ENCODE measurements around the gene AUTS2. TPM values are rescaled to one million over a fixed set of nuclear protein-coding genes. Genes with fewer than 3 reads are reported as not detected.

Gene AUTS2
- polyA plus RNA-seq, 1 donor from 2014 or later = 97.3 TPM

DNA sequence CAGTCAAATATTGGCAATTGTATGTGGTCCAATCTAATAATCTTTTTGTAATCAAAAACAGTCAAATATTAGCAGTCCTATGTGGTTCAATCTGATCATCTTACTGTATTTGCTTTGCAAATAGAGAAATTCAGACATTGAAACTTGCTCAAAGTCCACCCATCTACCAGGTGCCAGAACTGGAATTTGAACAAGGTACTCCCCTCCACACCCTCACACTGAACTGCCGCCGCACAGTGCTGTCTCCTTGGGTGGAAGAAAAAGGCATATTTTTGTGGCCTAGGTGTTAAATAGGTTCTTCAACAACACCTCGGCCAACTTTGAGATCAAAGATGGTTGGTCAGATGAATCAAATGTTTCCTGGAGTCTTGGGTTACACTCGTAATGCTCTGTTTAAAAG lies 989.5 kb downstream of the AUTS2 start:
- Histone ChIP-seq H2AFZ (ENCODE audit: low read depth, low read length) (no peak overlapping the region), H3F3A (ENCODE audit: insufficient read depth, low read length, poor library complexity, severe bottlenecking) (peaks cover 12% of the 10 kb centered on the region), H3K9ac (ENCODE audit: low read length) (peak overlapping the region; percentile 55), H3K79me2 (replicated peaks; ENCODE audit: insufficient read depth, low read length) (peaks cover 13% of the 10 kb centered on the region), H3K4me2 (ENCODE audit: low read length) (peak overlapping the region; percentile 5), H3K36me3 (ENCODE audit: insufficient read depth, low read length) (no peaks in the 10 kb centered on the region), H3K9me3 (ENCODE audit: low read length) (no peaks in the 10 kb centered on the region), H3K9me2 (ENCODE audit: insufficient read depth, low read length) (no peaks in the 10 kb centered on the region), H3K27ac (ENCODE audit: low read length) (peak overlapping the region; percentile 78), H3K27me3 (ENCODE audit: insufficient read depth, low read depth, low read length) (no peaks in the 10 kb centered on the region), H4K20me1 (ENCODE audit: insufficient read depth) (no peaks in the 10 kb centered on the region), H3K4me3 (ENCODE audit: low read length) (peak overlapping the region; percentile 31)
- no peak for TF ChIP-seq RAD21 (conservative IDR thresholded peaks at IDR 0.05)
- TF ChIP-seq SMC3 (conservative IDR thresholded peaks at IDR 0.05; ENCODE audit: poor library complexity) = no peak
- no peak for TF ChIP-seq CTCF (IDR thresholded peaks at IDR 0.05; ENCODE audit: poor library complexity, severe bottlenecking)
- TF ChIP-seq, protein P1, sequence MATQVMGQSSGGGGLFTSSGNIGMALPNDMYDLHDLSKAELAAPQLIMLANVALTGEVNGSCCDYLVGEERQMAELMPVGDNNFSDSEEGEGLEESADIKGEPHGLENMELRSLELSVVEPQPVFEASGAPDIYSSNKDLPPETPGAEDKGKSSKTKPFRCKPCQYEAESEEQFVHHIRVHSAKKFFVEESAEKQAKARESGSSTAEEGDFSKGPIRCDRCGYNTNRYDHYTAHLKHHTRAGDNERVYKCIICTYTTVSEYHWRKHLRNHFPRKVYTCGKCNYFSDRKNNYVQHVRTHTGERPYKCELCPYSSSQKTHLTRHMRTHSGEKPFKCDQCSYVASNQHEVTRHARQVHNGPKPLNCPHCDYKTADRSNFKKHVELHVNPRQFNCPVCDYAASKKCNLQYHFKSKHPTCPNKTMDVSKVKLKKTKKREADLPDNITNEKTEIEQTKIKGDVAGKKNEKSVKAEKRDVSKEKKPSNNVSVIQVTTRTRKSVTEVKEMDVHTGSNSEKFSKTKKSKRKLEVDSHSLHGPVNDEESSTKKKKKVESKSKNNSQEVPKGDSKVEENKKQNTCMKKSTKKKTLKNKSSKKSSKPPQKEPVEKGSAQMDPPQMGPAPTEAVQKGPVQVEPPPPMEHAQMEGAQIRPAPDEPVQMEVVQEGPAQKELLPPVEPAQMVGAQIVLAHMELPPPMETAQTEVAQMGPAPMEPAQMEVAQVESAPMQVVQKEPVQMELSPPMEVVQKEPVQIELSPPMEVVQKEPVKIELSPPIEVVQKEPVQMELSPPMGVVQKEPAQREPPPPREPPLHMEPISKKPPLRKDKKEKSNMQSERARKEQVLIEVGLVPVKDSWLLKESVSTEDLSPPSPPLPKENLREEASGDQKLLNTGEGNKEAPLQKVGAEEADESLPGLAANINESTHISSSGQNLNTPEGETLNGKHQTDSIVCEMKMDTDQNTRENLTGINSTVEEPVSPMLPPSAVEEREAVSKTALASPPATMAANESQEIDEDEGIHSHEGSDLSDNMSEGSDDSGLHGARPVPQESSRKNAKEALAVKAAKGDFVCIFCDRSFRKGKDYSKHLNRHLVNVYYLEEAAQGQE (IDR thresholded peaks at IDR 0.05; ENCODE audit: borderline replicate concordance) = no peak
- TF ChIP-seq POLR2AphosphoS5 (IDR thresholded peaks at IDR 0.05) = no peak
- no peak for TF ChIP-seq TAF1 (IDR thresholded peaks at IDR 0.05; ENCODE audit: low read depth)
- TF ChIP-seq EP300 (conservative IDR thresholded peaks at IDR 0.05; ENCODE audit: poor library complexity, severe bottlenecking) = no peak
- no peak for TF ChIP-seq EZH2 (IDR thresholded peaks at IDR 0.05; ENCODE audit: borderline replicate concordance, insufficient read depth, low read length, poor library complexity, severe bottlenecking)
- TF ChIP-seq MXI1 (conservative IDR thresholded peaks at IDR 0.05; ENCODE audit: poor library complexity, severe bottlenecking) = no peak

DNA sequence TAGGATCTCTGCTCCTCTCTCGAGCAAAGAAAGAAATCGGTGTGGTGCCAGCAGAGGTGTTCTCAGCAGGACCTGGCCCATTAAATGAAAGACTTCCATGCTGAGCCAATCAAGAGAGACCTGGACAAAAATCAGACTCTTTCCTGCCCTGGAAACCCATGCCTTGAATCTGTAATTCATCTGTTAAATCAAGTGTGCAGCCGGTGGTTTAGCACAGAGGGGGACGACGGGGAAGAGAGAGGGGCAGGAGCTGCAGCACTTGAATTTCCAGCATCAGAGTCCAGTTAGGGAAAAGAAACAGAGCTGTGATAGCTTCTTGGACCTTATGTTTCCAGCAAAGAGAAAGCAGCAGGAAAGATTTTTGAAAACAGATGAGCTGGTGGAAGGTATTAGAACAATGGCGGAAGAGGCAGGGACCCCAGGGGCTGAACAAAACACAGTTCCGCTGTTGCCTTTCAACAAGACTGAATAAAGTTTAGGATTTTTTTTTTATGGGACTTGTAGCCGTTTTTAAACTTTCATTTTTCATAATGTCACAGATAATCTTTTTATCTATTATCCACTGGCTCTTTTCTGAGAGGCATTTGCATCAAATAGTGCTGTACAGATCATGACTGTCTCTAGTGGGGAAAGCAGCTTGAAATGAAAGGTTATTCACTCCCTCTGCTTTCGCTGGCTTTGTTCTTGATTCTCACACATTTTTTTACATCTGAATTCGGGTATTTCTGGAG lies 990.1 kb downstream of the AUTS2 start:
- peak; percentile 72 for TF ChIP-seq CTCF (IDR thresholded peaks at IDR 0.05; ENCODE audit: poor library complexity, severe bottlenecking)
- TF ChIP-seq TAF1 (IDR thresholded peaks at IDR 0.05; ENCODE audit: low read depth) = no peak
- TF ChIP-seq RAD21 (conservative IDR thresholded peaks at IDR 0.05) = peak; percentile 76
- TF ChIP-seq, protein P1 (IDR thresholded peaks at IDR 0.05; ENCODE audit: borderline replicate concordance) = no peak
- no peak for TF ChIP-seq EP300 (conservative IDR thresholded peaks at IDR 0.05; ENCODE audit: poor library complexity, severe bottlenecking)
- TF ChIP-seq SMC3 (conservative IDR thresholded peaks at IDR 0.05; ENCODE audit: poor library complexity) = peak; percentile 65
- TF ChIP-seq MXI1 (conservative IDR thresholded peaks at IDR 0.05; ENCODE audit: poor library complexity, severe bottlenecking) = no peak
- no peak for TF ChIP-seq EZH2 (IDR thresholded peaks at IDR 0.05; ENCODE audit: borderline replicate concordance, insufficient read depth, low read length, poor library complexity, severe bottlenecking)
- no peak for TF ChIP-seq POLR2AphosphoS5 (IDR thresholded peaks at IDR 0.05)
- H3K36me3 ChIP-seq (ENCODE audit: insufficient read depth, low read length) = no peaks in the 10 kb centered on the region
- H3K27ac ChIP-seq (ENCODE audit: low read length) = peak overlapping the region; percentile 78
- no peak overlapping the region for H2AFZ ChIP-seq (ENCODE audit: low read depth, low read length)
- no peaks in the 10 kb centered on the region for H3K9me3 ChIP-seq (ENCODE audit: low read length)
- peaks cover 19% of the 10 kb centered on the region for H3K79me2 ChIP-seq (replicated peaks; ENCODE audit: insufficient read depth, low read length)
- H4K20me1 ChIP-seq (ENCODE audit: insufficient read depth) = no peaks in the 10 kb centered on the region
- peak overlapping the region; percentile 8 for H3K4me2 ChIP-seq (ENCODE audit: low read length)
- H3K4me3 ChIP-seq (ENCODE audit: low read length) = peak overlapping the region; percentile 31
- peaks cover 10% of the 10 kb centered on the region for H3F3A ChIP-seq (ENCODE audit: insufficient read depth, low read length, poor library complexity, severe bottlenecking)
- peak overlapping the region; percentile 55 for H3K9ac ChIP-seq (ENCODE audit: low read length)
- no peaks in the 10 kb centered on the region for H3K27me3 ChIP-seq (ENCODE audit: insufficient read depth, low read depth, low read length)
- no peaks in the 10 kb centered on the region for H3K9me2 ChIP-seq (ENCODE audit: insufficient read depth, low read length)
